DMS53 treated with DMSO at 0.1 percent for 48 hours (cell line): Measurements from ENCODE around the gene BYSL.

Experiments used
- DNase-seq: peaks from one replicate; lab custom pipeline; 2025; ENCODE audit not compliant: unreplicated experiment; lab: John Stamatoyannopoulos, UW

BYSL gene

GRCh38 chr6:41974281-41974825, 53.1 kb downstream of the BYSL start:
- DNase-seq = no peak

- no peak for DNase-seq
These were observed 54.0 kb downstream of the BYSL start for GRCh38 chr6:41975276-41975675.

- no peak for DNase-seq
These were observed 55.6 kb downstream of the BYSL start for GRCh38 chr6:41976794-41977484.
